HG02973 (cell line): ENCODE measurements around the gene SLC18A3.

Experiments
- ATAC-seq: cut with Tn5 transposase; IDR thresholded peaks from one replicate; pipeline ENCODE4 v1.9.1; 2021; ENCODE audit warnings: moderate library complexity; ENCODE audit not compliant: unreplicated experiment

SLC18A3 gene

GRCh38 chr10:49595713-49596492 lies 14.2 kb upstream of the SLC18A3 start:
- ATAC-seq: no peak

GRCh38 chr10:49596493-49596809 lies 13.7 kb upstream of the SLC18A3 start:
- ATAC-seq: no peak

GRCh38 chr10:49596836-49597235 lies 13.3 kb upstream of the SLC18A3 start:
- ATAC-seq: no peak

- no peak for ATAC-seq
Measured at GRCh38 chr10:49597426-49598163, 12.5 kb upstream of the SLC18A3 start.

- no peak for ATAC-seq
Measured at GRCh38 chr10:49598164-49598856, 11.8 kb upstream of the SLC18A3 start.

GRCh38 chr10:49598986-49599385 lies 11.1 kb upstream of the SLC18A3 start:
- ATAC-seq: no peak

- ATAC-seq: no peak
Measured at GRCh38 chr10:49599546-49599945, 10.6 kb upstream of the SLC18A3 start.

- no peak for ATAC-seq
Measured at GRCh38 chr10:49600046-49600445, 10.1 kb upstream of the SLC18A3 start.

GRCh38 chr10:49600781-49601400 lies 9.2 kb upstream of the SLC18A3 start:
- no peak for ATAC-seq

GRCh38 chr10:49601857-49602256 lies 8.3 kb upstream of the SLC18A3 start:
- no peak for ATAC-seq

GRCh38 chr10:49602380-49603023 lies 7.6 kb upstream of the SLC18A3 start:
- no peak for ATAC-seq

- ATAC-seq: no peak
Measured at GRCh38 chr10:49605216-49605938, 4.7 kb upstream of the SLC18A3 start.

- no peak for ATAC-seq
Measured at GRCh38 chr10:49605939-49606509, 4.1 kb upstream of the SLC18A3 start.

GRCh38 chr10:49606981-49607535 lies 3.1 kb upstream of the SLC18A3 start:
- ATAC-seq: peak; percentile 66

- no peak for ATAC-seq
Measured at GRCh38 chr10:49608166-49609005, 1.7 kb upstream of the SLC18A3 start.

GRCh38 chr10:49609006-49609282 lies 1.2 kb upstream of the SLC18A3 start:
- ATAC-seq: no peak

GRCh38 chr10:49609283-49610113 lies 612 bp upstream of the SLC18A3 start:
- no peak for ATAC-seq
